Measurements from ENCODE around the gene ACADS.

Gene ACADS

GRCh38 chr12:120725659-120726509 is at the start of gene ACADS:
Gene ACADS (plus strand): TSS chr12:120725826. CDS start chr12:120725886, 60 bp downstream.
- peak; percentile 92 to 95 for DNase-seq

- DNase-seq: no peak
Measured at GRCh38 chr12:120677765-120678473, 47.7 kb upstream of the ACADS start.

DNA sequence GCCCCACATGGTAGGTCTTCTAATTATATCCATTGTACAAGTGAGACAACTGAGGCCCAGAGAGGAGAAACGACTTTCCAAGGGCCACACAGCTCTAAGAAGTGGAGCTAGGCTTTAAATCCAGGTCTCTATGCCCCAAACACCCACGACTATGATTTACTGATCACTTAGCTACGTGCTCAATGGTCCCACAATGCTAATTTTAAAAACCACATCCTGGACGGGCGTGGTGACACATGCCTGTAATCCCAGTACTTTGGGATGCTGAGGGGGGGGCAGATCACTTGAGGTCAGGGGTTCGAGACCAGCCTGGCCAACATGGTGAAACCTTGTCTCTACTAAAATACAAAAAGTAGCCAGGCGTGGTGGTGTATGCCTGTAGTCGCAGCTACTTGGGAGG is 47.1 kb upstream of the ACADS start:
- DNase-seq: no peak

DNA sequence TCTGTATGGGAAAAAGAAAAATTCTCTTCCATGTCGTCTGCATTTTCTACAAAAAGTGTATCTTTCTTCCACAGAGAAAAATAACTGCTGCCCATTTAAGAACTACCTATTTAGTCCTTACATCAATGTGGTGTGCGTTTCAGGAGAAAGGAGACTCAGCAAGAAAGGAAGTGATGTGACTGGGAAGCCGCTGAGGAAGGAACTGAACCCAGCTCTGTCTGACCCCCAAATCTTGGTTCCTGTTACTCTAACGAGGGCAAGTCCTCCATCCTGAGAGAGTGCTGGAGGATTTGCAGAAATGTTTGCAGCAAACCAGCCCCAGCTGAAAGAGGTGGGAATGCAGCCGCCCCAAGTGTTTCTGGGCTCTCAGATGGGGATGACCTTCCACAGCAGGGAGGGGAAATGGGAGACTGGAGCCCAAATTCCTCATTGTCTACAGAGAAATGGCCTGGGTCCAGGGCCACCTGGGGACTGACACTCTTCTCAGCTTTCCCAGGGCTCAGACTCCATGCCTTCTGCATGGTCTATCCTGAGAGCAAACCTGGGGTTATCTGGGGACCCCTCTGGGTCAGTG is 45.4 kb upstream of the ACADS start:
- DNase-seq: no peak

GRCh38 chr12:120684523-120684932 is 41.1 kb upstream of the ACADS start:
- DNase-seq: no peak

DNA sequence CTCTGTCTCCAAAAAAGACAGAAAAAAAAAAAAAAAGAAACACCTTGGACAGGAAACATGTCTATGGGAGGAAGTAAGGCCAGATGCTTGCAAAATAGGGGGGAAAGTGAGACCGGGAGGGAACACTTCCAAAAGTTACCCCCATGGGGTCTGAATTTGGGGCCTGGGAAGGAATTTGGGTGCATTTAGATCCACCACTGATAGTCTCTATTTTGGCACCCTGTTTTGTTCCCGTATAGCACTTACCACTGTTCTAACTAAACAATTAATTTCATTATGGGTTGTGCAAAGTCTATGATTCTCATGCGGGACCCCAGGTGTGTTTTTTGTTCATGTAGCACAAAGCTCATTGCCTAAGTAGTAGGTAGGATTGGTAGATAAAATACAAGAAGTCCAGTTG is 40.1 kb upstream of the ACADS start:
- no peak for DNase-seq

GRCh38 chr12:120686151-120686689 is 39.4 kb upstream of the ACADS start:
- DNase-seq: peak; percentile 97

DNA sequence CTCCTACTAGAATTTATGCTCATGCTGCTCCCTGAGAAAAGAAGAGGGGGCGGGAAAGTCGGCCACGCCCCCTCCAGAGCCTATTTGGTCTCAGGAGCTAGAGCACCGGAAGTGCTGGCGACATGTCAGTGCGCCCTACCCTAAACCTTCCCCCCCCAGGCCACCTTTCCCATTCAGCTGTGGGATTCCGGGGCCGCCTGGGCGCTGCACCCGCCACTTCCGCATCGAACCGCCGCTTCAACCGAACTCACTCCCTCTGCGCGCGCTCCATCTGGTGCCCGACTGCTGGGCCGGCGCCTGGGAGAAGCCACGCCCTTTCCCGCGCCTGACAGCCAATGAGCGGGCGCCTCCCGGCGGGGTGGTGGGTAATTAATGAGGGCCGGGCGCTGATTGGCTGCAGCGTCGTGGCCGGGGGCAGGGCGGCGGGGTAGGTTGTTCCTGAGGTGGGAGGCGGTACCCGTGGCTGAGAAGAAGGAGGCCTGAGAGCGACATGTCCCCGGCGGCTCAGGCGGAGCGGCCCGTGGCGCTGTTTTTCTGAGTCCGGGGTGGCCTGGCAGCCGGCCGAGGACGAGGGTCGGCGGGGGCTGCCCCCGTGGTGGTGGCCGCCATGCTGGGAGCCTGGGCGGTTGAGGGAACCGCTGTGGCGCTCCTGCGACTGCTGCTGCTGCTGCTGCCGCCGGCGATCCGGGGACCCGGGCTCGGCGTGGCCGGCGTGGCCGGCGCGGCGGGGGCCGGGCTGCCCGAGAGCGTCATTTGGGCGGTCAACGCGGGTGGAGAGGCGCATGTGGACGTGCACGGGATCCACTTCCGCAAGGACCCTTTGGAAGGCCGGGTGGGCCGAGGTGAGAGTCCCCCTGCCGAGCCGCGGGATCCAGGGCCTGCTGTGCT is 38.7 kb upstream of the ACADS start, which contains the start of gene MLEC:
MLEC (plus strand) TSS at position 460 of the 888 bp plus-strand sequence; CDS start at position 608, 148 bp downstream.
- peak; percentile 99 for DNase-seq

DNA sequence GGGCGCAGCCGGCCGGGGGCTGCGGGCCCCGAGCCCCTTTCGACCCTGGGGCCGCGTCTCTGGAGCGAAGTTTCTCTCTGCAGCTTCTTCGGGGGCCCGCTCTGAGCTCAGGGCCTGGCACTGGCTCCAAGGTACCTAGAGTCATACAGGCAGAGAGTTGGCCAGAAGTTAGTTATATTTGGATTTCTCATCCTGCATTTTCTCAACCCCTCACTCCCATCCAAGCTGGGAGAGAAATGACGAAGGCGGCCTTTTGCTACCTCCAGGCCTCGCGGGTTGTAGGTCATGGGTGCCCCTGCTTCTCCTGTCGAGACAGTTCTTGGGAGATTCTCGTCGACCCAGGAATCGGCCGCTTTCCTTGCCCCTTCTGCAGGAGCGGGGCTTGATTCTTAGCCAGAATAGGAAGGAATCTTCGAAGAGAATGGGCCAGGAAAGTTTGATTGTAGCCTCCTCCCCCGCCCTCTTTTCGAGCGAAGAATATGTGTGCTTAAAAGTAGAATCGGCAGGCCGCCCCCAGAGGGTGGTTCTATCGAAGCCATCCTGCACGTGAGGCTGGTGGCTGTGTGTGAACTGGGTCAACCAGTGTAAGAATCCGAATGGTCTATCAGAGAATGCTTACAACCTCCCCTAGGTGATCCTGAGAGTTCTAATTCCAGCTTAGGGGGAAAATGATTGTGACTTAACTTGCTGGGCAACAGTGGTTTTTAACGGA is 37.9 kb upstream of the ACADS start:
- DNase-seq: peak; percentile 48 to 60

DNA sequence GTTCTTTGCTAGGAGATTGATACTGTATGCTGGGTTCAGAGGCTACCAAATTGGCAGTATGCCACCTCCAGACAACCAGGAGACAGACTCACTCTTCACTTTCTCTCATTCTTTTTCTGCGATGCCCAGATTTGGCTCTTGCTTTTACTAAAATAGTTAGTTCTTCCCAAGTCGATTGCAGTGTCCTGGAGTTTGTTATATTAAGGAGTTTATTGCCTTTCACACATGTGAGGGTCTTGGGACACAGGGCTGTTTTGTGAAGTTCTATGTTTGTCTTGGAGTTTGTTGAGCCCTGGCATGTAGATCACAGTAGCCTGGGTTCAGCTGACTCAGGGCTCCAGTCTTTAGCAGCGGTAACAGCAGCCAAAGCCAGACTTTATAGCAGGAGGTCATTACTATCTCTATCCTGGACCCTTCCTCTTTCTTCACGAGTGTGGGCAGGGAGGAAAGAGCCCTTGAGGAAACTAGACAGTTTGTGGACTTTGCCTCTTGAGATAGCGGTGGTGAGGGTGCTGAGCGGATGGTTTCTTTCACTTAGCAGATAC is 37.0 kb upstream of the ACADS start:
- DNase-seq: no peak

DNA sequence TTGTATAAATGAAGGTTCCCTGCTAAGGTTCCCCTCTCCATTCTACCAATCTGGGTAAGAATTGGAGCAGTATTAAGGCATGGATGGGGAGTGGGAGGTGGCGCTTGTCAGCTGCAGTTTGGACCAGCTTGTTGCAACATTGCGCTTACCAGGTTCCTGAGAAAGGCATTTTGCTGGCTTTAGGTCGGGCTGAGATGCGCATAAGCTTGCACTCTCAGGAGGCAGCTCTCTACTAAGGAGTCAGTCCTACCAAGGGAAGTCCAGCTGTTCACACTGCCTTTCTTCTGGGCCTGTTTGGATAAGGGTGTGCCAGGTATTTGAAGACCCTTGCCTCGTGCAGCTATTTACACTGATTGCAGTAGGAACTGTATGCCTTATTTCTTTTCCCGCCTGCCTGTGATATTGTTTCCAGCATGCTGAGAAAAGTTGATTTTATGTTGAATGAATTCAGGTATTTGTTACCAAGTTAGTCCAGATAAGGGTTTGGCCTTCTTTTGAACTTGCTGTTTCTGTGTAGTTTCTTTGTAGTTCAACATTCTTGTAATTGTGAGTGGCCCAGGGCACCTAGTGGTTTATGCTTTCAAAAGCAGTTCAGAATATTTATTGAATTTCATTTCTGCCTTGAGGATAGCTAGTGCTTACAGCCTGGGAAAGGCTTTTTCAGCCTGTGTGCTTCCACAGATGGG is 36.1 kb upstream of the ACADS start:
- DNase-seq: no peak

GRCh38 chr12:120690083-120690450 is 35.6 kb upstream of the ACADS start:
- no peak for DNase-seq

GRCh38 chr12:120690978-120691377 is 34.6 kb upstream of the ACADS start:
- no peak for DNase-seq

DNA sequence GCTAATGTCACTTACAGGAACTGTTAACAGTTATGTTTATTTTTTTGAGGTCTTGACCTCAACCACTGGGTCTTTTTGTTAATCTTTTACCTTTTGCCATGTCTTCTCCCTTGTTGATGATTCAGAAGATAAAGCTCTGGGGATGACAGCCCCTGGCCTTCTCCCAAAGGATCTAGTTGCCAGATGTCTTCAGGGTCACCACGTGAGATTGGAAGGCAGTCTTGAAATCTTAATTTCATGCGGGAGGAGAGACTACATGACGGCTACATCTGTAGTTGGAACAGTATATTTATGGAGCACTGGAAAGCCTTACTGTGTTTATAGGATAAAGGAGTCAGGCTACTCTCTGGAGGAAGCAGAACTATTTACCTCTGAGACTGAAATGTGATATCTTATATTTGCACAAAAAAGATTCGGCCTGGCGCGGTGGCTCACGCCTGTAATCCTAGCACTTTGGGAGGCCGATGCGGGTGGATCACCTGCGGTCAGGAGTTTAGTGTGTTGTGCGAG is 33.0 kb upstream of the ACADS start:
- no peak for DNase-seq

GRCh38 chr12:120693848-120694247 is 31.8 kb upstream of the ACADS start:
- DNase-seq: no peak

DNA sequence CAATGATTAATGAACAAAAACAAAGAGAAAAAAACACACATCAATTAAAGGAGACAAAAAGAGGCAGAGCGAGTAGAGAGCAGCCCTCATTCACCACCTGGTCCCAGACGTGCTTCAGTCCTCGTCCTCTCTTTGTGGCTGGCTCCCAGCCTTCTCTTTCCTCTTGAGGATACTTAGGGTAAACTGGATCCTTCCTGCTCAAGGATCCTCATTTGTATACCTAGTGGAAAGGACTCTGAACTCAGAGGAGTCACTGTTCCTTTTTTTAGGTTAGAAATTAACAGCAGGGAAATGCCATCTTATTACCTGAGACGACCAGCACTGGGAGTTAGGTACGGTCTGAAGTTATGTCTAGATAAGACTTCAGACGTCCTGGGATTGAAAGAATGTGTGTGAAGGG is 29.0 kb upstream of the ACADS start:
- no peak for DNase-seq

GRCh38 chr12:120697344-120697743 is 28.3 kb upstream of the ACADS start:
- no peak for DNase-seq

GRCh38 chr12:120698665-120699064 is 27.0 kb upstream of the ACADS start:
- no peak for DNase-seq

GRCh38 chr12:120699553-120699952 is 26.1 kb upstream of the ACADS start:
- DNase-seq: no peak

DNA sequence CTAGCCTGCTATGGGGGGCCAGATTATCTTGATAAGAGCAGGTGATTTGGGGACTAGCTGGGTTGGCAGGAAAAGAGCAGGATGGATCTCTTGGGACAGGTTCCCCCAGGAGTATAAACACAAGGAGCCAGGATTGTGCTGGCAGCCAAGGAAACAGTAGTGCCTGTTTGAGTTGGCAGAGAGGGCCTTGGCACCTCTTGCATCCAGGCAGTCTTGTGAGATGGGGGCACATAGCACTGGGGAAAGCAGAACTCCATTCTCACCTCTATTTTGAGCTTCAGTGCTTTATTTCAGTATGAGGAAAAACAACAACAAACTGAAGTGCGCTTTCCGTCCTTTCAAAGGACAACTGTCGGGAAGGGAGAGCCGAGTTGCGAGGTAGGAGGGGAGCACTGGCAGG is 24.7 kb upstream of the ACADS start:
- no peak for DNase-seq

GRCh38 chr12:120702637-120703036 is 23.0 kb upstream of the ACADS start:
- no peak for DNase-seq

All from stimulated activated CD4-positive, alpha-beta T cell treated with anti-CD3 and anti-CD28 coated beads, Interleukin-2, amount 100 ng/mL, for 24 hours (primary cell).